ENCODE data around the gene GPR141.

Gene GPR141

DNA sequence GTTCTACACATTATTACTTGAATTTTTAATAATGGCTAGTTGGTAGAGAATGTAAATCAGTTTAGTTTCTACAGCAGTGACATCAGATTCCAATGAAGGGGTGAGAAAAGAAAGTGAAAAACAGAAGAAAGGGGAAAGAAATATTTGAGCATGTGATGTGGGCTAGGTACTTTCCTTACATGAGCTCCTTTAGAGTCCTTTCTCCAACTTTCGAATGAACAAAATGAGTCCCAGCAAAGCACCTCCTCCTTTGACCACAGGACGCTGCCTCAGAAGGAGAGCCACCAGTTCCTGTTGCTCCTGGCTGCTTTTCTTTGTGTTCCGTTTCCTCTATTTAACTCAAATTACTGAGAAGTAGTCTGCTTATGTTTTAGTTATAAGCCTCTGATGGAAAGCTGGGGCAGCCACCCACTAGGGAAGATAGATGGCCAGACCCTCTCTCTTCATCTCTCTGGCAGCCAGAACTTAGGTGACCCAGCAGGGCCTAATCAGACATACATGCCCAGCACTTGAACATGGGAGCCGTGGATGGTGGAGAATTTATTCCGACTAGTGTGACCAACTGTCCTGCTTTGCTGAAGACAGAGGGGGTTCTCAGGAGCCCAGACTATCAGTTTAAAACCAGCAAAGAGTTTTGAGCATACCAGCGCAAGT, 82.4 kb downstream of the GPR141 start:
- Histone ChIP-seq H3K79me2 (ENCODE audit: low read length) (no peaks in the 10 kb centered on the region), H3K4me2 (ENCODE audit: low read depth, low read length) (peak overlapping the region; percentile 6; the same call in 1 of the 2 replicates), H3K9ac (ENCODE audit: low read length) (no peak overlapping the region), H3K4me3 (ENCODE audit: low read length) (no peak overlapping the region), H3K9me2 (replicated peaks; ENCODE audit: insufficient read depth, low read length) (no peaks in the 10 kb centered on the region), H4K20me1 (ENCODE audit: insufficient read depth, low read length) (no peaks in the 10 kb centered on the region), H3K27me3 (replicated peaks; ENCODE audit: insufficient read depth, low read length) (peaks cover 15% of the 10 kb centered on the region), H3K4me1 (ENCODE audit: low read length) (peaks cover 3% of the 10 kb centered on the region; the same call in 1 of the 2 replicates), H3K36me3 (replicated peaks; ENCODE audit: insufficient read depth, low read length) (no peaks in the 10 kb centered on the region), H3F3A (ENCODE audit: insufficient read depth, low read length) (peaks cover 6% of the 10 kb centered on the region; the same call in 1 of the 2 replicates), H2AFZ (ENCODE audit: low read length) (no peak overlapping the region), H3K27ac (ENCODE audit: low read length) (no peak overlapping the region), H3K9me3 (replicated peaks; ENCODE audit: insufficient read depth, low read length) (no peaks in the 10 kb centered on the region)
- TF ChIP-seq EZH2phosphoT487 (IDR thresholded peaks at IDR 0.05; ENCODE audit: low read length) (no peak), EZH2 (optimal IDR thresholded peaks at IDR 0.05; ENCODE audit: low read depth, low read length) (no peak)
- TF ChIP-seq, protein P1, sequence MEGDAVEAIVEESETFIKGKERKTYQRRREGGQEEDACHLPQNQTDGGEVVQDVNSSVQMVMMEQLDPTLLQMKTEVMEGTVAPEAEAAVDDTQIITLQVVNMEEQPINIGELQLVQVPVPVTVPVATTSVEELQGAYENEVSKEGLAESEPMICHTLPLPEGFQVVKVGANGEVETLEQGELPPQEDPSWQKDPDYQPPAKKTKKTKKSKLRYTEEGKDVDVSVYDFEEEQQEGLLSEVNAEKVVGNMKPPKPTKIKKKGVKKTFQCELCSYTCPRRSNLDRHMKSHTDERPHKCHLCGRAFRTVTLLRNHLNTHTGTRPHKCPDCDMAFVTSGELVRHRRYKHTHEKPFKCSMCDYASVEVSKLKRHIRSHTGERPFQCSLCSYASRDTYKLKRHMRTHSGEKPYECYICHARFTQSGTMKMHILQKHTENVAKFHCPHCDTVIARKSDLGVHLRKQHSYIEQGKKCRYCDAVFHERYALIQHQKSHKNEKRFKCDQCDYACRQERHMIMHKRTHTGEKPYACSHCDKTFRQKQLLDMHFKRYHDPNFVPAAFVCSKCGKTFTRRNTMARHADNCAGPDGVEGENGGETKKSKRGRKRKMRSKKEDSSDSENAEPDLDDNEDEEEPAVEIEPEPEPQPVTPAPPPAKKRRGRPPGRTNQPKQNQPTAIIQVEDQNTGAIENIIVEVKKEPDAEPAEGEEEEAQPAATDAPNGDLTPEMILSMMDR (IDR thresholded peaks at IDR 0.05; ENCODE audit: low read length) = no peak
- peak; percentile 71 for DNase-seq

DNA sequence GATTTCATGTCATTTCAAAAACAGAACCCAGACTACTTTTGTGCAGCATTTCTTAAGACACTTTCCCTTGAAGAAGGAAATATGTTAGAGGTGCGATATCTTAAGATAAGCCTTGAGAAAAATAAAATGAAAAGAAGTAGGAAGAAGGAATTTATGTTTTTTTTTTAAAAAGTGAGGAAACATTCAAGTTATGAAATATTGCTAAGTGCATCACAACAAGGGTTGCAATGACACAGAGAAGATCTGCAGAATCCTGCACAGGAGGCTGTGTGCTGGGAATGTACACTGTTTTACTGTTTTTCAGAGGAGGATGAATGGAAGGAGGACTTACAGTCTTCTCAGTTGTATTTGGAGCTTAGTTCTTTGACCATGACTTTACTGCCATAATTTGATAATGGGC, 85.0 kb downstream of the GPR141 start:
- Histone ChIP-seq H3K9me2 (replicated peaks; ENCODE audit: insufficient read depth, low read length) (no peaks in the 10 kb centered on the region), H3K4me3 (ENCODE audit: low read length) (no peak overlapping the region), H3K27ac (ENCODE audit: low read length) (no peak overlapping the region), H3K9ac (ENCODE audit: low read length) (no peak overlapping the region), H3F3A (ENCODE audit: insufficient read depth, low read length) (peaks cover 6% of the 10 kb centered on the region; the same call in 1 of the 2 replicates), H3K79me2 (ENCODE audit: low read length) (no peaks in the 10 kb centered on the region), H3K9me3 (replicated peaks; ENCODE audit: insufficient read depth, low read length) (no peaks in the 10 kb centered on the region), H2AFZ (ENCODE audit: low read length) (no peak overlapping the region), H3K27me3 (replicated peaks; ENCODE audit: insufficient read depth, low read length) (peaks cover 11% of the 10 kb centered on the region), H4K20me1 (ENCODE audit: insufficient read depth, low read length) (no peaks in the 10 kb centered on the region), H3K4me1 (ENCODE audit: low read length) (peaks cover 3% of the 10 kb centered on the region; the same call in 1 of the 2 replicates), H3K36me3 (replicated peaks; ENCODE audit: insufficient read depth, low read length) (no peaks in the 10 kb centered on the region), H3K4me2 (ENCODE audit: low read depth, low read length) (no peak overlapping the region)
- no peak for TF ChIP-seq EZH2phosphoT487 (IDR thresholded peaks at IDR 0.05; ENCODE audit: low read length)
- no peak for TF ChIP-seq EZH2 (optimal IDR thresholded peaks at IDR 0.05; ENCODE audit: low read depth, low read length)
- TF ChIP-seq, protein P1 (IDR thresholded peaks at IDR 0.05; ENCODE audit: low read length) = no peak
- no peak for DNase-seq

DNA sequence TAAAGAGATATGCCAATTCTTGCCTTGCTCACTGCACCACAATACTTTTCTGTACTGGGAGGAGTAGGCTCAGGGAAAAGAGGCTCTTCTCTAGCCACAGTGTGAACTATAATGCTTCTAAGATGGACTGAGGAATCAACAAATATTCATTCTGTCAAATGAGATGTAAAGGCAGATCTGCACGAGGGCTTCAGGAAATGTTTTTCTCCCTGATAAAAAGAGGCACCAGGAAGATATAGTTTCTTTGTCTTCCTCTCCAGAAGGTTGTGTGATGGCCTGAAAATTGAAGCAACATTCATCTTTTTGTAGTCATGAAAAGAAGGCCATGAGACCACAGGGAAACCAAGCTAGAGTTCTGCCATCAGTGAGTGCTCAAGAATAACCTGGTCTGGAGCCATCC, 85.7 kb downstream of the GPR141 start:
- Histone ChIP-seq H3K4me3 (ENCODE audit: low read length) (no peak overlapping the region), H3K9ac (ENCODE audit: low read length) (no peak overlapping the region), H3K27ac (ENCODE audit: low read length) (no peak overlapping the region), H3K9me3 (replicated peaks; ENCODE audit: insufficient read depth, low read length) (no peaks in the 10 kb centered on the region), H3K27me3 (replicated peaks; ENCODE audit: insufficient read depth, low read length) (peaks cover 11% of the 10 kb centered on the region), H3K4me1 (ENCODE audit: low read length) (peaks cover 3% of the 10 kb centered on the region; the same call in 1 of the 2 replicates), H3F3A (ENCODE audit: insufficient read depth, low read length) (peaks cover 6% of the 10 kb centered on the region; the same call in 1 of the 2 replicates), H3K79me2 (ENCODE audit: low read length) (no peaks in the 10 kb centered on the region), H2AFZ (ENCODE audit: low read length) (no peak overlapping the region), H4K20me1 (ENCODE audit: insufficient read depth, low read length) (no peaks in the 10 kb centered on the region), H3K36me3 (replicated peaks; ENCODE audit: insufficient read depth, low read length) (no peaks in the 10 kb centered on the region), H3K9me2 (replicated peaks; ENCODE audit: insufficient read depth, low read length) (no peaks in the 10 kb centered on the region), H3K4me2 (ENCODE audit: low read depth, low read length) (no peak overlapping the region)
- DNase-seq = no peak
- TF ChIP-seq EZH2 (optimal IDR thresholded peaks at IDR 0.05; ENCODE audit: low read depth, low read length) = no peak
- TF ChIP-seq EZH2phosphoT487 (IDR thresholded peaks at IDR 0.05; ENCODE audit: low read length) = no peak
- TF ChIP-seq, protein P1 (IDR thresholded peaks at IDR 0.05; ENCODE audit: low read length) = no peak

All from MM.1S (cell line).